Heart left ventricle (tissue), 13 donors: ENCODE results near the gene LRRC38.
"Not testable (repeated sequence)": the region's sequence is repeated elsewhere in the genome, so short reads cannot be mapped to it uniquely, and the experiment has no call there.

Experiments used
- CTCF ChIP-seq, 12 donors: fragments of 200-600 bp; sonication (generic) in 4 of 12; IDR thresholded peaks; one replicate each; pipeline versions ENCODE4 v1.5.0 to v1.8.0; 2018 to 2022; ENCODE audit warnings: antibody characterized with exemption in 12 of 12, mild to moderate bottlenecking in 5 of 12
- POLR2A ChIP-seq, 2 donors: fragments of 450-650 bp; IDR thresholded peaks; one replicate each; pipeline ENCODE4 v1.6.1; 2017; ENCODE audit warnings: antibody characterized with exemption in 2 of 2, mild to moderate bottlenecking in 2 of 2, moderate library complexity in 2 of 2
- donor health status: ischemic (EF 13 %, LVEDD 7.1; RV severe dilation, severe dysfunction).
- donor health status: DM: no; HTN: yes; CAD: no.
- donor health status: DM: no; HTN: no; CAD: no.
- donor health status: ischemic (EF 25% LVEDD 6.9; RV normal size, moderate dysfunction).
- donor health status: ischemic (EF 25% LVEDD 5.7; RV mildly dilated, moderate dysfunction).
- donor health status: ischemic (EF 35%, LVEDD 5.7; RV mildly dilated, moderate dysfunction).
- donor health status: nonischemic (EF 11% LVEDD 7.7; RV severe dilation, severe dysfunction).
- donor health status: DM: yes; HTN: yes; CAD: no.
- donor health status: PGD.
- donor health status: ischemic (EF 29% LVEDD 5.4; RV normal size, mild dysfunction).
- donor health status: nonischemic (EF 23%, LVEDD 6.1; RV moderate dilation, normal function).

DNA sequence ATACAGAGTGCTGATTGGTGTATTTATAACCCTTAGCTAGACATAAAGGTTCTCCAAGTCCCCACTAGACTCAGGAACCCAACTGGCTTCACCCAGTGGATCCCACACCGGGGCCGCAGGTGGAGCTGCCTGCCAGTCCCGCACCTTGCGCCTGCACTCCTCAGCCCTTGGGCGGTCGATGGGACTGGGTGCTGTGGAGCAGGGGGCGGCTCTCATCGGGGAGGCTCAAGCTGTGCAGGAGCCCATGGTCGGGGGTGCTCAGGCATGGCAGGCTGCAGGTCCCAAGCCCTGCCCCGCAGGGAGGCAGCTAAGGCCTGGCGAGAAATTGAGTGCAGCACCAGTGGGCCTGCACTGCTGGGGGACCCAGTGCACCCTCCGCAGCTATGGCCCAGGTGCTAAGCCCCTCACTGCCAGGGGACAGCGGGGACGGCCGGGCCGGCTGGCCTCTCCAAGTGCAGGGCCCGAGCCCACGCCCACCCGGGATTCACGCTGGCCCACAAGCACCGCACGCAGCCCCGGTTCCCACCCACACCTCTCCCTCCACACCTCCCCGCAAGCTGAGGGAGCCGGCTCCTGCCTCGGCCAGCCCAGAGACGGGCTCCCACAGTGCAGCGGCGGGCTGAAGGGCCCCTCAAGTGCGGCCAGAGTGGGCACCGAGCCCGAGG lies 80.0 kb downstream of the LRRC38 start:
- not testable (repeated sequence) for TF ChIP-seq CTCF, POLR2A (IDR thresholded peaks at IDR 0.05)
